ENCODE measurements around the gene NLGN4Y.

The NLGN4Y gene

GRCh38 chrY:14644157-14644952 is 120.0 kb downstream of the NLGN4Y start:
- no peak for DNase-seq (ENCODE audit: low spot score)

- no peak for DNase-seq (ENCODE audit: low spot score)
Measured at GRCh38 chrY:14679181-14679580, 154.9 kb downstream of the NLGN4Y start.

DNA sequence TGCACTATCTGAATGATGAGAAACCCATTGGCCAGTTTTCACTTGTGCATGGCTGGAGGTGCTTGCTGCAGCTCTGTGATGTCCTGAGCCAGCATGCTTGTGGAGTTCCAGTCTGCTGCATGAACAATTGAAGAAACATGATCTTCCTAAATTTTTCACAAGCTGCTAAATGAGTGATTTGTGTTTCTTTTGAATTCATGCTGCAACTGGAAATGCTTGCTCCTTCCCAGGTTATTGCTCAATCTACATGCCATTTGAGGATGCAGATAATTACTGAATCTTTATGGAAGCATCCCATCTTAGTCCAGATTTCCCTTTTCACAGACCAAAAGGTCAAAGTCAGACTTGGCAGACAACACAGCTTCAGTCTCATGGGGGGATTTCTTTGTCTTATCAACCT is 170.2 kb downstream of the NLGN4Y start:
- no peak for DNase-seq (ENCODE audit: low spot score)

DNA sequence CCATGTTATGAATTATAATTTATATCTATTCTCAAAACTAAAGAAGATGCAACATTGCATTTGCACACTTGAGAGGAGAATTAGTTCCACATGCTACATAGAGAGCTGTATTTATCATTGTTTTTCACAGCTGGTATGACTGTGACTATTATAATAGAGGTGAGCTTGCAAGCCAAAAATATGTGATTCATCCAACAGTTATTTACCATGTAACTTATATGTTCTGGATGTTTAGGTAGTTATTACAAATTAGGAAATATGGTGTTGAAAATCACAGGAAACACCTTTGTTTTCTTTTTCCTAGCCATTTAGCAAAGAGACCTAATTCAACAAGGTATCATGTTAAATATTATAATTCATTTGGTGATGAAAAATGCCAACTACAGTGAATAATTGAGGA is 183.8 kb downstream of the NLGN4Y start:
- DNase-seq (ENCODE audit: low spot score) = no peak

DNA sequence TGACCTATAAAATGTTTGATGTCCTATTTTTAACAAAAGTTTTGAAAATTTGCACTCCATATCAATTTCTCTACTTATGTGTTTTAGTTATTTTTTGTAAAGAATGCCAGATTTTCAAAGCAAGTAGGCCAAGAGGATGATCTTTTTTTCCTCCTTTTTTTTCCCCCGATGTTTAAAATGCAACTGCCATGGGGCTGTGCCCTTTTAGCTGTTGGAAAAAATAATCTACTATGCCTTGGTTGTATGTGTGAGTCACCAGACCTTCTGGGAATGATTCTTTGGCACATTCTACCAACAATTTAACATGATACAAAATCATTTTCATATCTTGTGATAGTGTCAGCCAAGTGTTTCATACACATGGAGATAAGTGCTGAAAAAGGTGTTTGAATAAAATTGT is 217.3 kb downstream of the NLGN4Y start:
- DNase-seq (ENCODE audit: low spot score) = no peak

DNA sequence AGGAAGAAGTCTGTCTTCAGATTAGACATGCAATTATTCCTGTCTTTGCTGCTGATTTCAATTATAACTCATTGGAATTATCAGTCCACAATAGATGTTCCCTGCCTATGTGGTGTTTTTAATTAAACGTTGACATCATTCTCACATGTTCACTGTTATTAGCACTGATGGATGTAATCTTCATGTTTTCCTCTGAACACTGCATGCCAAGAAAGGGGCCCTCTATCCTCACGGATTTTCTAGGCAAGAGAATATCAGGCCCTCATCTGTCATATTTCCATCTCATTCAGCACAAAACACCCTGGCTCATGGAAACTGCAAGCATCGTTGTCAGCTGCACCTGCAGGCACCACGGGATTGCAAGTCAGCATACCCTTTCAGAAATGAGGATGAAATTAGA is 224.0 kb downstream of the NLGN4Y start:
- no peak for DNase-seq (ENCODE audit: low spot score)

DNA sequence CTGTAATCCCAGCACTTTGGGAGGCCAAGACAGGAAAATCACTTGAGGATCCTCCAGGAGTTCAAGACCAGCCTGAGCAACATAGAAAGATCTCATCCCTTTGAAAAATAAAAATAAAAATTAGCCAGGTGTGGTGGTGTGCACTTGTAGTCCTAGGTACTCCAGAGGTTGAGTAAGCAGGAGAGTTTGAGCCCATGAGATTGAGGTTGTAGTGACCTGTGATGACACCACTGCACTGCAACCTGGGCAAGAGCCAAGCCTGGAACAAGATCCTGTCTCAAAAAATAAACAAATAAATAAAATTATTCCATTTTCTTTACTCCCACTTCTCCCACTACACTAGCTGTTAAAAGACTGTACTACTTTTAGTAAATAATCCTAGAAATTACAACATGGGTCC is 231.2 kb downstream of the NLGN4Y start:
- DNase-seq (ENCODE audit: low spot score) = no peak

DNA sequence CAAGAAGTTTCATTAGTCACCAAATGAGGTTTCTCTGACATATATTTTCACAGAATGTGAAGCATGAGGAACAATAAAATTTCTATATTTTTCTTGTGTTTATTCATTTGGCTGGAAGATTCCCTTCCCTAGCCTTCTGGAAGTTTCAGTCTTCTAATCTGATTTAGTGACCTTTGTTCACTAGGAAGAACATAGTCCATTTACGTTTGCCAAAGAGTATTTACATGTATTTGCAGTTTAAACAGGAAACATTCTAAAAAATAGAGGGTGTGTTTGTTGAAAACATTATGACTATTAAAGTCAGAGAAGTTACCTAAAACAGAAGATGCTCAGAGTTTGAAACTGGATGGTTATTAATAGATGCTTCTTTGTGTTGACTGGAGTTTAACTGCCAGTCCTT is 238.6 kb downstream of the NLGN4Y start:
- DNase-seq (ENCODE audit: low spot score) = no peak

- no peak for DNase-seq (ENCODE audit: low spot score)
Measured at GRCh38 chrY:14763600-14763999, 239.3 kb downstream of the NLGN4Y start.

- DNase-seq (ENCODE audit: low spot score) = no peak
Measured at GRCh38 chrY:14778208-14778607, 253.9 kb downstream of the NLGN4Y start.

- no peak for DNase-seq (ENCODE audit: low spot score)
Measured at GRCh38 chrY:14793104-14793503, 268.8 kb downstream of the NLGN4Y start.

GRCh38 chrY:14793674-14794073 is 269.3 kb downstream of the NLGN4Y start:
- DNase-seq (ENCODE audit: low spot score) = no peak

GRCh38 chrY:14798010-14798409 is 273.7 kb downstream of the NLGN4Y start:
- no peak for DNase-seq (ENCODE audit: low spot score)

- no peak for DNase-seq (ENCODE audit: low spot score)
Measured at GRCh38 chrY:14801096-14801495, 276.8 kb downstream of the NLGN4Y start.

GRCh38 chrY:14802125-14802524 is 277.8 kb downstream of the NLGN4Y start:
- DNase-seq (ENCODE audit: low spot score) = no peak

- DNase-seq (ENCODE audit: low spot score) = no peak
Measured at GRCh38 chrY:14804041-14804440, 279.7 kb downstream of the NLGN4Y start.

GRCh38 chrY:14818452-14818851 is 294.1 kb downstream of the NLGN4Y start:
- DNase-seq (ENCODE audit: low spot score) = no peak

GRCh38 chrY:14822201-14822600 is 297.9 kb downstream of the NLGN4Y start:
- DNase-seq (ENCODE audit: low spot score) = no peak

GRCh38 chrY:14822906-14823305 is 298.6 kb downstream of the NLGN4Y start:
- DNase-seq (ENCODE audit: low spot score) = no peak

DNA sequence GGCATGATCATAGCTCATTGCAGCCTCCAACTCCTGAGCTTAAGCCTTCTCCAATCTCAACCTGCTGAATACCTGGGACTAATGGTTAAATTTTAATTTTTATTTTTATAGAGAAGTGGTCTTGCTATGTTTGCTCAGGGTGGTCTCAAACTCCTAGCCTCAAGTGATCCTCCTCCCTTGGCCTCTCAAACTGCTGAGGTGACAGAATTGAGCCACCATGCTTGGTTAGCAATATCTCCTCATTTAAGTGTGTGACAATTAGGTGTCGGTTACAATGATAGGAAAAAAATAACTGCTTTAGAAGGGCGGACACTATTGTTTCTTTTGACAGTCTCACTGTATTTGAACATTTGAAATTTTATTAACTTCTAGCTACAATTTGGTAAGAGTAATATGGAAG is 300.3 kb downstream of the NLGN4Y start:
- no peak for DNase-seq (ENCODE audit: low spot score)

- DNase-seq (ENCODE audit: low spot score) = no peak
Measured at GRCh38 chrY:14825728-14826127, 301.4 kb downstream of the NLGN4Y start.

GRCh38 chrY:14828531-14828930 is 304.2 kb downstream of the NLGN4Y start:
- no peak for DNase-seq (ENCODE audit: low spot score)

DNA sequence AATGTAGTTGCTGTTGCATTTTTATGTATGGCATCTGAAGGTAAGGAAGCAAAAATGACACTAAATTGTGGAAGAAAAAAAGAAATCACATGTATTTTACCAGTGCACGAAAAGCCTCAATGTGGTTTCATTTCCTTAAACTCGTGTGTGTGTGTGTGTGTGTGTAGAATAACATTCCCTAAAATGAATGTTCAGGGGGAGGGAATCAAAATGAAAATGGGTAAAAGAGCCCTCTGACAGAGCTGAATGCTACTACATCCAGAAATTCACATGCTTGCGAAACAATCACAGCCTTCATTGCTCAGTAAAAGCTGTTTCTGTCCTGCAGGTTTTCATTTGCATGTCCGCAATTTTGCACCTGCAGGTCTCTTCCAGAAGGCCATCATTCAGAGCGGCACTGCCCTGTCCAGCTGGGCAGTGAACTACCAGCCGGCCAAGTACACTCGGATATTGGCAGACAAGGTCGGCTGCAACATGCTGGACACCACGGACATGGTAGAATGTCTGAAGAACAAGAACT is 305.1 kb downstream of the NLGN4Y start:
- no peak for DNase-seq (ENCODE audit: low spot score)
